Lower lobe of right lung (tissue), 2 donors: Measurements from ENCODE around the gene MAGI2. TPM values are rescaled to one million over a fixed set of nuclear protein-coding genes. Genes with fewer than 3 reads are reported as not detected.

Experiments used
- ATAC-seq, 2 donors: fragments of 200-7000 bp; cut with Tn5 transposase; one replicate each; pipeline ENCODE4 v1.9.1; 2020 to 2022; ENCODE audit warnings: mild to moderate bottlenecking in 2 of 2, moderate library complexity in 2 of 2
- DNase-seq: peaks from one replicate; pipeline ENCODE4 v3.0.0-alpha.2; 2020
- H3K27ac ChIP-seq: fragments of 200-600 bp; one replicate; pipeline ENCODE4 v1.8.0; 2022
- H3K27me3 ChIP-seq: fragments of 200-600 bp; one replicate; pipeline ENCODE4 v1.8.0; 2022; ENCODE audit warnings: low read depth
- H3K36me3 ChIP-seq: fragments of 200-600 bp; one replicate; pipeline ENCODE4 v1.8.0; 2022; ENCODE audit warnings: mild to moderate bottlenecking
- H3K4me1 ChIP-seq: fragments of 200-600 bp; one replicate; pipeline ENCODE4 v1.8.0; 2022
- H3K4me3 ChIP-seq: fragments of 200-600 bp; one replicate; pipeline ENCODE4 v1.8.0; 2022; ENCODE audit warnings: mild to moderate bottlenecking
- H3K9me3 ChIP-seq: fragments of 200-600 bp; one replicate; pipeline ENCODE4 v1.8.0; 2022
- intact Hi-C: fragments of 100-400 bp; cut with DNase I; formaldehyde crosslinking; loops from one replicate; pipeline ENCODE4 v1.11.0; 2022
- total RNA-seq: library from RNA; stranded (reverse); fragmentation: NEBNext Ultra II Directional; extraction: Animal tissue kit (Norgen Biotek cat#: 25700); gene quantifications from one replicate; pipeline ENCODE4 v1.2.1, GENCODE V29; 2021
- TF ChIP-seq, protein P1 (sequence below): fragments of 200-600 bp; IDR thresholded peaks from one replicate; pipeline ENCODE4 v1.8.0; 2022; ENCODE audit warnings: antibody characterized with exemption, mild to moderate bottlenecking
- donor health status: DM: no; HTN: yes; CAD: no; lungs with severe emphysema.

Gene MAGI2
- total RNA-seq, 1 donor from 2014 or later: 15.3 TPM

DNA sequence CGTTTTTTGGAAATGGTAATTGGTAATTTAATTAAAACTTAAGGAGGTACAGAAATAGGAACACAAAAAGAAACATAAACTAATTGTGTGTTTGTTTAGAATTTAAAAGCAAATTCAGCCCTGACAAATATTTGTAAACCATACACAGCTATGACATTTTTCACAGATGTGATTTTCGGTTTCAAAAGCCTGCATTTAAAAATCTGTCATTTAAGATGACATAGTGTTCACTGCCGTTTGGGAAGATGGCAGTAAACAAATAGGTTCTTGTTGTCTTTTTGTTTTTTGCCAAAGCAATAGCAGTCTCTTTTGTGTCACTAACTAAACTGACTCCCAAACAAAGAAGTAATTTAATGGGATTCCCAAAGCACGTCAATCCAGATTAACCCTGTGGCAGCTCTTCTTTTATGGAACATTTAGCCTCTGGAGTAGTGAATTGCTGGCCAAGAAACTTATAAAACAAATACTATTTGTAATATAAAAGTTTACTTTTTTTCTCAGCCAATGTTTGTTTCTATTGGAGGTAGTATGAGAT is 957.3 kb downstream of the MAGI2 start:
- no peak for ATAC-seq

DNA sequence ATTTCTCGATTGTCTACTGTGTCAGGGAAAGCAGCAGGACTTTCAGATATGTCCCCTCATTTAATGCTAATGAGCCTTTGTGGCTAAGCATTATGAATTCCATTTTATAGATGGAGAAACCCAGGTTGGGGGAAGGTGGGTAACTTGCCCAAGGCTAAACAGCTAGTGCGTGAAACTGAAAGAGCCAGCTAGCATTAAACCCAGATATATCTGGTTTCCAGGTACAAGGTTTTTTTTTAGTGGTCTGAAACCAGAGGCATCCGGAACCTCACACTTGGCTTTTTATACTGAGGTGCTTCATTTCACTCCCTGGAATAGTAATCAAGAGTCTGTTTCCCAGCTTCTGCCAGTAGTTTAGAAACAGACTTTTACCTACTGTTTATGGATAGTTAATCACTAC is 960.1 kb downstream of the MAGI2 start:
- Histone ChIP-seq H3K4me1 (no peaks in the 10 kb centered on the region), H3K36me3 (no peaks in the 10 kb centered on the region), H3K4me3 (no peak overlapping the region), H3K27ac (no peak overlapping the region), H3K9me3 (no peaks in the 10 kb centered on the region), H3K27me3 (no peaks in the 10 kb centered on the region)
- ATAC-seq (no peak), DNase-seq (no peak)
- intact Hi-C loops: no loop called here
- TF ChIP-seq, protein P1, sequence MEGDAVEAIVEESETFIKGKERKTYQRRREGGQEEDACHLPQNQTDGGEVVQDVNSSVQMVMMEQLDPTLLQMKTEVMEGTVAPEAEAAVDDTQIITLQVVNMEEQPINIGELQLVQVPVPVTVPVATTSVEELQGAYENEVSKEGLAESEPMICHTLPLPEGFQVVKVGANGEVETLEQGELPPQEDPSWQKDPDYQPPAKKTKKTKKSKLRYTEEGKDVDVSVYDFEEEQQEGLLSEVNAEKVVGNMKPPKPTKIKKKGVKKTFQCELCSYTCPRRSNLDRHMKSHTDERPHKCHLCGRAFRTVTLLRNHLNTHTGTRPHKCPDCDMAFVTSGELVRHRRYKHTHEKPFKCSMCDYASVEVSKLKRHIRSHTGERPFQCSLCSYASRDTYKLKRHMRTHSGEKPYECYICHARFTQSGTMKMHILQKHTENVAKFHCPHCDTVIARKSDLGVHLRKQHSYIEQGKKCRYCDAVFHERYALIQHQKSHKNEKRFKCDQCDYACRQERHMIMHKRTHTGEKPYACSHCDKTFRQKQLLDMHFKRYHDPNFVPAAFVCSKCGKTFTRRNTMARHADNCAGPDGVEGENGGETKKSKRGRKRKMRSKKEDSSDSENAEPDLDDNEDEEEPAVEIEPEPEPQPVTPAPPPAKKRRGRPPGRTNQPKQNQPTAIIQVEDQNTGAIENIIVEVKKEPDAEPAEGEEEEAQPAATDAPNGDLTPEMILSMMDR: no peak

More for the DNA sequence above, 957.3 kb downstream of the MAGI2 start:
- no peak for DNase-seq
- H3K27me3 ChIP-seq: no peaks in the 10 kb centered on the region
- no peaks in the 10 kb centered on the region for H3K9me3 ChIP-seq
- H3K36me3 ChIP-seq: no peaks in the 10 kb centered on the region
- TF ChIP-seq, protein P1: no peak
- H3K4me3 ChIP-seq: no peak overlapping the region
- intact Hi-C loops: no loop called here
- H3K27ac ChIP-seq: no peak overlapping the region
- H3K4me1 ChIP-seq: no peaks in the 10 kb centered on the region

DNA sequence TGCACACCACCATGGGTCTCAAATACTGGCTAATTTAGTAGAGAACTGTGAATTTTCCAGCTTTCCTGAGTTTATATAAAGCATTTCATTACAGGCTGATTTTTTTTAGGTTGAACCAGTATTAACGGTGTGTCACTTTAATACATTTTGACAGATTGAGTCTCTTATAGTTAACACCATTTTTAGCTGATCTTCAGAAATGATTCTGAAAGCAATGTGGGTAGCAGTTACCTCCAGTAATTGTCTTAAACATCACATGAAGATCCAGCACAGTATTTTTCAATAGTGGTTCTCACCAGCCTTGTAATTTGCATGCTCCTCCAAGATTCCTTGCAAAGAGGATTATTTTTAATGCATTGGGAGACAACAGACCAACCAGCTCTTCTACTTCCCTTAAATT is 961.3 kb downstream of the MAGI2 start:
- Histone ChIP-seq H3K9me3 (no peaks in the 10 kb centered on the region), H3K4me3 (no peak overlapping the region), H3K27me3 (no peaks in the 10 kb centered on the region), H3K4me1 (no peaks in the 10 kb centered on the region), H3K36me3 (no peaks in the 10 kb centered on the region), H3K27ac (no peak overlapping the region)
- TF ChIP-seq, protein P1: no peak
- intact Hi-C loops: no loop called here
- DNase-seq: no peak
- no peak for ATAC-seq

DNA sequence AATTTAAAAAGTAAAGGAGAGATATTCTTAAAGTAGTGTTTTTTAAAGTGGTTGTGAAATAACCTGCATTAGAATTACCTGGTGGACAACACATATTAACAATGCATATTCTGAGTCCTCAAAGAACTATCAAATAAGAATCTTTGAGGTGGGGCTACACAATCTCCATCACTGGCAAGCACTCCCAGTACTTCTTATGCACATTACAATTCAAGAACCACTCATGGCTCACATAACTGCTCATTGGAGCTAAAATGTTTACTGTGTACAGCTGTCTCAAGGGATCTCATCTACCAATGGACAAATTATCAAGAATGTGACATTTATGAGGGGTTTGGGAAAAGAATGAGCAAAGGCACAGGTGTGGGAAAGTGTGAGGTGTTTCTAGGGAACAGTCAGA is 962.9 kb downstream of the MAGI2 start:
- Histone ChIP-seq H3K4me1 (no peaks in the 10 kb centered on the region), H3K9me3 (no peaks in the 10 kb centered on the region), H3K27me3 (no peaks in the 10 kb centered on the region), H3K27ac (no peak overlapping the region), H3K36me3 (no peaks in the 10 kb centered on the region), H3K4me3 (no peak overlapping the region)
- intact Hi-C loops: no loop called here
- DNase-seq (no peak), ATAC-seq (no peak)
- TF ChIP-seq, protein P1: no peak

DNA sequence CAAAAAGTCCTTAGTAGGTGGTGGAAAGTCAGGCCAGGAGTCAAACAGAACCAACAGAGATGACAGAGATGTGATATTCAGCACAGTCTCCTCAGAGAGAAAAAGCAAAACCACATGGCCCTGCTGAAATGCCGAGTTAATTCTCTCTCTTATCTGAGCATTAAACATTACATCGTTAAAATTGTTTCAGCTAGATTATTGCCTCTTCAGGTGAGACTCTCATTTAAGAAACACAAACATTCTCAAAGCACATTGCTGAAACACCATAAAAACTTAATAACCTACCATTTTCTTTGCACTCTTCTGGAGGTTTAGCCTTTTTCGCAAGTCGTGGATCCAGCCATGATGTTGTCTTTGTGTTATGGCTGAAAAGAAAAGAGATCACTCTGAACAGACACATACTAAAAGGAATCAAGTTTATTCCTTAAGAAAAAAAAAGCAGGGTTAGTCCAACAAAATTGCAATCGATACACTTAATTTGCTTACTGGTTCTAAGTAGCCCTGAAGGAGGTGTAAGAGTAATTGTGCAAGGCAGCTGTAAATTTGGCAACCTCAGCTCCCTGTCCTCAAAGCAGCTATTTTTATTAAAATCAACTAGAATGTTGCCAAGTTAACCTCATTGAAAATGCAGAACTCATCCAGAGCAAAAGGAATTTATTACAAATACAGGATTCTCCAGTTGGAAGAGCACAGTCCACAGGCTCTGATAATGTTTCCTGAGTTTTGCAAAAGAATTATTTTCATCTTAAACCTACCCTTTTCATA is 963.8 kb downstream of the MAGI2 start:
- no peaks in the 10 kb centered on the region for H3K36me3 ChIP-seq
- H3K27ac ChIP-seq: no peak overlapping the region
- DNase-seq (no peak), ATAC-seq (peak in 1 of 2 donors; percentile 74)
- H3K27me3 ChIP-seq: no peaks in the 10 kb centered on the region
- peak overlapping the region; percentile 20 for H3K4me3 ChIP-seq
- intact Hi-C loops: no loop called here
- TF ChIP-seq, protein P1: no peak
- no peaks in the 10 kb centered on the region for H3K4me1 ChIP-seq
- H3K9me3 ChIP-seq: no peaks in the 10 kb centered on the region
